ENCODE data around the gene DGKB.

The DGKB gene

DNA sequence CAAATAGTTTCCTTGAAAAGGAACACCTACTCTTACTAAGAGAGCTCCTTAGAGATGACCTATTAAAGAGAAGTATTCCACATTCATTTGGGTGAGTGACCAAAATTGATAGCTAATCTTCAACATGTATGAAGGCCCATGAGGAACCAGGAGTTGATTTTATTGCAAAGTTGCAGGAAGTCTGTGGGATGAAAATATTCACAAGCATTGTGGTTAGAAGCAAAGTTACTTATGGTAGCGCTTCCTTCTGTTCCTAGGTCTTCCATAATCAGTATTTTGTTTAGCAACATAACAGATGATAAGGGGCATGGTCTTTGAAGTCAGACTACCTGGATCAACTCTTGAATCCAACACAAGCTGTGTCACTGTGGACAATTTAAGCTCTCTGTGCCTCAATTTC is 164.5 kb downstream of the DGKB start:
- Histone ChIP-seq H3K9me3 (ENCODE audit: insufficient read depth, low read length) (peaks cover 28% of the 10 kb centered on the region), H3K4me3 (ENCODE audit: insufficient read length, low read depth) (no peak overlapping the region), H3K27me3 (ENCODE audit: insufficient read depth, insufficient read length) (no peaks in the 10 kb centered on the region), H3K9ac (ENCODE audit: insufficient read length, low read depth) (no peak overlapping the region), H3K4me1 (ENCODE audit: insufficient read depth, insufficient read length) (no peaks in the 10 kb centered on the region), H3K36me3 (ENCODE audit: insufficient read depth, insufficient read length, low read length) (no peaks in the 10 kb centered on the region)
- TF ChIP-seq ZNF274 (IDR thresholded peaks at IDR 0.05; ENCODE audit: low read depth, low read length) (no peak), YY1 (IDR thresholded peaks at IDR 0.05; ENCODE audit: insufficient read depth, insufficient read length) (no peak)
- DNase-seq (ENCODE audit: low read depth, low spot score), result no peak

- TF ChIP-seq YY1 (IDR thresholded peaks at IDR 0.05; ENCODE audit: insufficient read depth, insufficient read length), result no peak
- no peak for TF ChIP-seq SUZ12 (IDR thresholded peaks at IDR 0.05; ENCODE audit: extremely low read depth, insufficient read depth, insufficient read length)
- TF ChIP-seq ZNF274 (IDR thresholded peaks at IDR 0.05; ENCODE audit: low read depth, low read length), result no peak
- Histone ChIP-seq H3K4me1 (ENCODE audit: insufficient read depth, insufficient read length) (no peaks in the 10 kb centered on the region), H3K36me3 (ENCODE audit: insufficient read depth, insufficient read length, low read length) (no peaks in the 10 kb centered on the region), H3K9ac (ENCODE audit: insufficient read length, low read depth) (no peak overlapping the region), H3K4me3 (ENCODE audit: insufficient read length, low read depth) (no peak overlapping the region), H3K27me3 (ENCODE audit: insufficient read depth, insufficient read length) (no peaks in the 10 kb centered on the region), H3K9me3 (ENCODE audit: insufficient read depth, low read length) (no peaks in the 10 kb centered on the region)
- peak; percentile 62 for DNase-seq (ENCODE audit: low read depth, low spot score)
Measured at GRCh38 chr7:14734839-14735321, 167.7 kb downstream of the DGKB start.

DNA sequence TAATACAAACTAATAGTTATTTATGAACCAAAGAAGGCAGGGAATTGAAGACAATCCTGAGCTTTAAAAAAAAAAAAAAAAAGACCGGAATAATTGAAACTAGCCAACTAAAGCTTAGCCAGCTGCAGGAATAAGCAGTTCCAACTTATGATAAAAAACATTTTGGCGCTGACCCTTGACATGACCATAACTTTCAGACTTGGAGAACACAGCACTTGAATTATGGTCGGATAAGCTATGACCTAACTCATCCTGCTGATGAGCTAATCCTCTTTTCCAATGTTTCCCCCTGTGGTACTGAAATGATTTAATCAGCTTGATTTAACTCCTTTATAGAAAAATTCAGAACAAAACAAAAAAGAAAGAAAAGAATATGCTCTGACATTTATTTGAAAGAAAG is 181.8 kb downstream of the DGKB start:
- Histone ChIP-seq H3K4me3 (ENCODE audit: insufficient read length, low read depth) (no peak overlapping the region), H3K9ac (ENCODE audit: insufficient read length, low read depth) (no peak overlapping the region), H3K9me3 (ENCODE audit: insufficient read depth, low read length) (no peaks in the 10 kb centered on the region), H3K4me1 (ENCODE audit: insufficient read depth, insufficient read length) (no peaks in the 10 kb centered on the region), H3K27me3 (ENCODE audit: insufficient read depth, insufficient read length) (no peaks in the 10 kb centered on the region), H3K36me3 (ENCODE audit: insufficient read depth, insufficient read length, low read length) (no peaks in the 10 kb centered on the region)
- DNase-seq (ENCODE audit: low read depth, low spot score), result no peak
- no peak for TF ChIP-seq ZNF274 (IDR thresholded peaks at IDR 0.05; ENCODE audit: low read depth, low read length)
- no peak for TF ChIP-seq YY1 (IDR thresholded peaks at IDR 0.05; ENCODE audit: insufficient read depth, insufficient read length)
- no peak for TF ChIP-seq SUZ12 (IDR thresholded peaks at IDR 0.05; ENCODE audit: extremely low read depth, insufficient read depth, insufficient read length)

- H3K27me3 ChIP-seq (ENCODE audit: insufficient read depth, insufficient read length), result no peaks in the 10 kb centered on the region
- H3K36me3 ChIP-seq (ENCODE audit: insufficient read depth, insufficient read length, low read length), result no peaks in the 10 kb centered on the region
- H3K4me3 ChIP-seq (ENCODE audit: insufficient read length, low read depth), result no peak overlapping the region
- no peak for TF ChIP-seq ZNF274 (IDR thresholded peaks at IDR 0.05; ENCODE audit: low read depth, low read length)
- TF ChIP-seq SUZ12 (IDR thresholded peaks at IDR 0.05; ENCODE audit: extremely low read depth, insufficient read depth, insufficient read length), result no peak
- TF ChIP-seq YY1 (IDR thresholded peaks at IDR 0.05; ENCODE audit: insufficient read depth, insufficient read length), result no peak
- DNase-seq (ENCODE audit: low read depth, low spot score), result peak; percentile 36
- no peaks in the 10 kb centered on the region for H3K4me1 ChIP-seq (ENCODE audit: insufficient read depth, insufficient read length)
- no peak overlapping the region for H3K9ac ChIP-seq (ENCODE audit: insufficient read length, low read depth)
- H3K9me3 ChIP-seq (ENCODE audit: insufficient read depth, low read length), result no peaks in the 10 kb centered on the region
Measured at GRCh38 chr7:14717816-14718215, 184.7 kb downstream of the DGKB start.

- no peak for DNase-seq (ENCODE audit: low read depth, low spot score)
- Histone ChIP-seq H3K36me3 (ENCODE audit: insufficient read depth, insufficient read length, low read length) (no peaks in the 10 kb centered on the region), H3K4me1 (ENCODE audit: insufficient read depth, insufficient read length) (no peaks in the 10 kb centered on the region), H3K9ac (ENCODE audit: insufficient read length, low read depth) (no peak overlapping the region), H3K4me3 (ENCODE audit: insufficient read length, low read depth) (no peak overlapping the region), H3K27me3 (ENCODE audit: insufficient read depth, insufficient read length) (no peaks in the 10 kb centered on the region), H3K9me3 (ENCODE audit: insufficient read depth, low read length) (no peaks in the 10 kb centered on the region)
- TF ChIP-seq YY1 (IDR thresholded peaks at IDR 0.05; ENCODE audit: insufficient read depth, insufficient read length) (no peak), SUZ12 (IDR thresholded peaks at IDR 0.05; ENCODE audit: extremely low read depth, insufficient read depth, insufficient read length) (no peak), ZNF274 (IDR thresholded peaks at IDR 0.05; ENCODE audit: low read depth, low read length) (no peak)
Measured at GRCh38 chr7:14717169-14717568, 185.4 kb downstream of the DGKB start.

DNA sequence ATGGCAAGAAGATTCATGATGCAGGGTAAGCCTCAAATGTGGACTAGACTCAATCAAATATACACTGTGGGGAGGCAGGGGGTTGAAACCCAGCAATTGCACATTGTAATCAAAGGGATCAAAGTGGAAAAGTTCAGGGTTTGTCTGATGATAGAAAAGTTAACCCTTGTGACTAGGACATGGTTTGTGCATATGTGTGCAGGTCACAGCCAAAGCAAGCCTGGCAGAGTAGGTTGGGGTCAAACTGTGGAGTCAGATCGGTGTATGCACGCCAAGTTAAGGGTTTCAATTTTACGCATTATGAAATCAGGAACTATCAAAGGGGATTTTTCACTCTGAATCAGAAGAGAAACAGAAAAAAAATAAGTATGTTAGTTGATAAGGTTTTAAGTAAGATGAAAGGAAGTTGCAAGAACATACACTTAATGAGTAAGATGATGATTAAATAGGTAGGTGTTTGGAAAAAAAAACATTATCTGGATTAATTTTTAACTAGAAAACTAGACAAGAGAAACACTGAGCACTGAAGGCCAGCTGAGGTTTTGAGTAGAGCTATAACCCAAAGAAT is 188.3 kb downstream of the DGKB start:
- Histone ChIP-seq H3K9ac (ENCODE audit: insufficient read length, low read depth) (no peak overlapping the region), H3K36me3 (ENCODE audit: insufficient read depth, insufficient read length, low read length) (no peaks in the 10 kb centered on the region), H3K9me3 (ENCODE audit: insufficient read depth, low read length) (no peaks in the 10 kb centered on the region), H3K27me3 (ENCODE audit: insufficient read depth, insufficient read length) (no peaks in the 10 kb centered on the region), H3K4me1 (ENCODE audit: insufficient read depth, insufficient read length) (no peaks in the 10 kb centered on the region), H3K4me3 (ENCODE audit: insufficient read length, low read depth) (no peak overlapping the region)
- DNase-seq (ENCODE audit: low read depth, low spot score), result no peak
- TF ChIP-seq ZNF274 (IDR thresholded peaks at IDR 0.05; ENCODE audit: low read depth, low read length) (no peak), YY1 (IDR thresholded peaks at IDR 0.05; ENCODE audit: insufficient read depth, insufficient read length) (no peak), SUZ12 (IDR thresholded peaks at IDR 0.05; ENCODE audit: extremely low read depth, insufficient read depth, insufficient read length) (no peak)

DNA sequence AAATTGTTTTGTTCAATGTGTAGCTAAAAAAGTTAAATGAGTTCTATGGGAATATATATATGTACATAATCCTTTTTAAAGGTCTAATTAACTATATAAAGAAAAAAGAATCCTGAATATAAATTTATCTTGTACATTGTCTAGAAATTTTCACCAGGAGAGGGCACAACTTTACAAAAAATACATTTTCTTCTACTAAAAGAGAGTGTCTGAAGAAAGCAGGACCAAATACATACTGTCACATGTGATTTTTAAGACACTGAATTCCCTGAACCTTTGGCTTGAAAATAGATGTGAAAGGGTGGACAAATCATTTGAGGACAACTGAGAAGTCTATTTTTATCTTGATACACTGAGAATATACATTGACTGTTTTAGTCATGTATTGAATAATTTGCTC is 204.3 kb downstream of the DGKB start:
- TF ChIP-seq SUZ12 (IDR thresholded peaks at IDR 0.05; ENCODE audit: extremely low read depth, insufficient read depth, insufficient read length) (no peak), ZNF274 (IDR thresholded peaks at IDR 0.05; ENCODE audit: low read depth, low read length) (no peak), YY1 (IDR thresholded peaks at IDR 0.05; ENCODE audit: insufficient read depth, insufficient read length) (no peak)
- no peaks in the 10 kb centered on the region for H3K27me3 ChIP-seq (ENCODE audit: insufficient read depth, insufficient read length)
- H3K9ac ChIP-seq (ENCODE audit: insufficient read length, low read depth), result no peak overlapping the region
- H3K4me3 ChIP-seq (ENCODE audit: insufficient read length, low read depth), result no peak overlapping the region
- DNase-seq (ENCODE audit: low read depth, low spot score), result no peak
- no peaks in the 10 kb centered on the region for H3K9me3 ChIP-seq (ENCODE audit: insufficient read depth, low read length)
- H3K4me1 ChIP-seq (ENCODE audit: insufficient read depth, insufficient read length), result no peaks in the 10 kb centered on the region
- no peaks in the 10 kb centered on the region for H3K36me3 ChIP-seq (ENCODE audit: insufficient read depth, insufficient read length, low read length)

Measured in NT2/D1 (cell line).